Activated CD4-positive, alpha-beta T cell treated with anti-CD3 and anti-CD28 coated beads for 36 hours (primary cell): Measurements from ENCODE around the gene JPH4. TPM values are rescaled to one million over a fixed set of nuclear protein-coding genes. Genes with fewer than 3 reads are reported as not detected.
"Not testable (repeated sequence)": the region's sequence is repeated elsewhere in the genome, so short reads cannot be mapped to it uniquely, and the experiment has no call there.

Experiments used
- ATAC-seq: fragments of 200-7000 bp; cut with Tn5 transposase; one replicate; pipeline ENCODE4 v1.10.0; 2021; ENCODE audit warnings: mild to moderate bottlenecking, moderate library complexity
- CTCF ChIA-PET: fragments of 350-600 bp; sonication (Branson Sonifier 250); formaldehyde crosslinking; loops from one replicate; lab custom pipeline; 2021; ENCODE audit warnings: antibody characterized with exemption; lab: Charles Lee
- POLR2A ChIA-PET: fragments of 350-600 bp; sonication (Branson Sonifier 250); formaldehyde crosslinking; loops from one replicate; lab custom pipeline; 2021; ENCODE audit warnings: antibody characterized with exemption, inconsistent platforms; lab: Charles Lee
- DNase-seq: peaks from one replicate; pipeline ENCODE4 v3.0.0-alpha.2; 2020
- H3K27ac Mint-ChIP-seq: one replicate; pipeline ENCODE4 v1.8.0; 2021; ENCODE audit warnings: mixed read lengths
- H3K27me3 Mint-ChIP-seq: one replicate; pipeline ENCODE4 v1.8.0; 2021; ENCODE audit warnings: mixed read lengths
- H3K36me3 Mint-ChIP-seq: one replicate; pipeline ENCODE4 v1.8.0; 2021; ENCODE audit warnings: low read depth, mixed read lengths
- H3K4me1 Mint-ChIP-seq: one replicate; pipeline ENCODE4 v1.8.0; 2021; ENCODE audit warnings: mixed read lengths
- H3K4me3 Mint-ChIP-seq: one replicate; pipeline ENCODE4 v1.8.0; 2021; ENCODE audit warnings: mild to moderate bottlenecking, moderate library complexity, mixed read lengths
- H3K9me3 Mint-ChIP-seq: one replicate; pipeline ENCODE4 v1.8.0; 2021; ENCODE audit warnings: low read depth, mixed read lengths
- intact Hi-C, 2 experiments: fragments of 100-400 bp; cut with DNase I in 1 of 2; cut with micrococcal nuclease in 1 of 2; formaldehyde crosslinking; loops; one replicate each; pipeline versions ENCODE4 v1.14.2 to v1.15.1; 2022 to 2024; cut with DNase I, micrococcal nuclease
- total RNA-seq, 2 experiments: library from RNA; stranded (reverse); gene quantifications; one replicate each; pipeline ENCODE4 v1.2.3, GENCODE V29; 2021

JPH4 gene
- total RNA-seq, 2 experiments from 2014 or later: not detected

DNA sequence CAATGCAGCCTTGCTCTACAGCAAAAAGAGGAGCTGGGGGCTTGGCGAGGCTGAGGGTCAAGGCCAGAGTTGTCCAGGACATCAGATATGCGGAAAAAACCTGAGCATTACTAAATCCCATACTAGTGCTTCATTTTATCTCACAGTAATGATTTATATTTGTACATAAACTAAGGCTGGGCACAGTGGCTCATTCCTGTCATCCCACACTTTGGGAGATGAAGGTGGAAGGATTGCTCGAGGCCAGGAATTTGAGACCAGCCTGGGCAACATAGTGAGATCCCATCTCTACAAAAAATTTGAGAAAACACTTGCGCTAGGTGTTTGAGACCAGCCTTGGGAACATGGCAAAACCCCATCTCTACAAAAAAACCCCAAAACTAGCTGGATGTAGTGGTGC is 11.6 kb upstream of the JPH4 start:
- H3K27me3 Mint-ChIP-seq: peaks cover 12% of the 10 kb centered on the region
- CTCF ChIA-PET: interaction anchor here (0.6 to 3.5 kb wide), 9 partner anchors 10 to 337 kb away, joined by 3 to 33 read pairs (median 4); no protein-coding TSS in a partner anchor
- H3K27ac Mint-ChIP-seq: no peak overlapping the region
- peaks cover 7% of the 10 kb centered on the region for H3K4me1 Mint-ChIP-seq
- no peaks in the 10 kb centered on the region for H3K36me3 Mint-ChIP-seq
- DNase-seq: no peak
- POLR2A ChIA-PET: no interaction called here
- intact Hi-C loops: no loop called here
- ATAC-seq: no peak
- no peak overlapping the region for H3K4me3 Mint-ChIP-seq
- H3K9me3 Mint-ChIP-seq: no peaks in the 10 kb centered on the region

DNA sequence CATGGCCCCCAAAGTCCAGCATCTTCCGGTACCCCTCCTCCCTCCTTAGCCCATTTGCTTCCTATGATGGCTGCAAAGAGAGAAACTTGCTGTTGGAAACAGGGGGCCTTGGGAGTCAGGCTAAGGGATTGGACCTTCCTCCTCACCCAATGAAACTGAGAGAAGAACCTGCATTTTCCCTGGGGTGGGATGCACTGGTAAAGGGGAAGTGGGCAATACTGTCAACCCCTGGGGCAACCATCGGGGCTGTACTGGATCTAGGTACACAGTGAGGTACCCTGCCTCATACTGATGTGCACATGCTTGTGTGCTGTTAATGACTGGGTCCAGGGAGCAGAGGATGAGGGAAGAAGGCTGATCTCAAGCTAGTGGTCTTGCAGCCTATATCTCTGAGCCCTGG is 11.0 kb upstream of the JPH4 start:
- DNase-seq: no peak
- no peak for ATAC-seq
- H3K36me3 Mint-ChIP-seq: no peaks in the 10 kb centered on the region
- peaks cover 7% of the 10 kb centered on the region for H3K4me1 Mint-ChIP-seq
- CTCF ChIA-PET: interaction anchor here (0.6 to 3.5 kb wide), 36 partner anchors 8 to 718 kb away, joined by 3 to 37 read pairs (median 4); partner anchors contain the start of gene CIDEB
- H3K27ac Mint-ChIP-seq: no peak overlapping the region
- H3K27me3 Mint-ChIP-seq: peaks cover 12% of the 10 kb centered on the region
- H3K4me3 Mint-ChIP-seq: no peak overlapping the region
- H3K9me3 Mint-ChIP-seq: no peaks in the 10 kb centered on the region
- intact Hi-C loops: loop anchor here (1.0 to 2.0 kb wide), 6 partner anchors 43 to 364 kb away; partner anchors contain the start of gene DHRS4 (in 2 of the 2)
- POLR2A ChIA-PET: no interaction called here

DNA sequence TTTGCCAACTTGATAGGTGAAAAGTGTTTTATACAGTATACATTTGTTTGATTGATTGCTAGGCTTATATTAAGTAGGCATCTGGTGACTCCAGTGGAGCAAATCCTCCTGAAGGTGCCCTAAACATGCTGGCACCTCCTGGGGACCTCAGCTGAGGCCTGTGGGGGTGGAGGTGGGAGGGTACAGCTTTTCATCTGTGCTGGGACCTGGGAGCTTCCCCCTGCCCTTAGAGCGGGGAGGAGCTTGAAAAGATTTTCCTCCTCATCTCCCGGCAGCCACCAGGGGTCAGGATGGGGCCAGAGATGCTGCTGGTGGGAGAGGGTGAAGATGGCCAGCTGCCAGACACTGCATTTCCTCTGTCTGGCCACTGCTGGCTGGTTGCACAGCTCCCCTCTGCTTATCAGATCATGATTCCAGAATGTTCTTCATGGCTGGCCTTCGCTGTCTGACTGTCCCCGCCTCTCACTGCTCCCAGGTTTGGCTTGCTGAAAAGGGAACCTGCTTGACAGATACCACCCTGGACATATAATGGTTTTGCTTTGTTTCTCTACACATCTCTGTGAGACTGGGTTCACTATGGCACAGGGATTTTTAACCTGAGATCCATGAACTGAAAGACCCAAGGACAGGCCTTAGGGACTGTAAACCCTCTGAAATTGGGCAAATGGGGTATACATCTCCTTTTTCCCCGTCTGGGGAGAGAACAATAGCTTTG is 10.5 kb upstream of the JPH4 start:
- Mint-ChIP-seq H3K27ac (no peak overlapping the region), H3K4me3 (no peak overlapping the region), H3K27me3 (peaks cover 16% of the 10 kb centered on the region), H3K36me3 (no peaks in the 10 kb centered on the region), H3K4me1 (peaks cover 7% of the 10 kb centered on the region), H3K9me3 (no peaks in the 10 kb centered on the region)
- peak; percentile 99 for ATAC-seq
- intact Hi-C loops: loop anchor here (1.0 to 2.0 kb wide), 6 partner anchors 43 to 364 kb away; partner anchors contain the start of gene DHRS4 (in 2 of the 2)
- POLR2A ChIA-PET: no interaction called here
- DNase-seq: peak; percentile 93
- CTCF ChIA-PET: interaction anchor here (0.6 to 3.5 kb wide), 41 partner anchors 9 to 718 kb away, joined by 3 to 37 read pairs (median 4); partner anchors contain the start of gene CIDEB

DNA sequence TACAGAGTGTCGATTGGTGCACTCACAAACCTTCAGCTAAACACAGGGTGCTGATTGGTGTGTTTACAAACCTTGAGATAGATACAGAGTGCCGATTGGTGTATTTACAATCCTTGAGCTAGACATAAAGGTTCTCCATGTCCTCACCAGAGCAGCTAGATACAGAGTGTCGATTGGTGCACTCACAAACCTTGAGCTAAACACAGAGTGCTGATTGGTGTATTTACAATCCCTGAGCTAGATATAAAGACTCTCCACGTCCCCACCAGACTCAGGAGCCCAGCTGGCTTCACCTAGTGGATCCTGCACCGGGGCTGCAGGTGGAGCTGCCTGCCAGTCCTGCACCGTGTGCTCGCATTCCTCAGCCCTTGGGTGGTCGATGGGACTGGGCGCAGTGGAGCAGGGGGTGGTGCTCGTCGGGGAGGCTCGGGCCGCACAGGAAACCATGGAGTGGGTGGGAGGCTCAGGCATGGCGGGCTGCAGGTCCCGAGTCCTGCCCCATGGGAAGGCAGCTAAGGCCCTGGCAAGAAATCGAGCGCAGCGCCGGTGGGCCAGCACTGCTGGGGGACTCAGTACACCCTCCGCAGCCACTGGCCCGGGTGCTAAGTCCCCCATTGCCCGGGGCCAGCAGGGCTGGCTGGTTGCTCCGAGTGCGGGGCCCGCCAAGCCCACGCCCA is 6.1 kb upstream of the JPH4 start:
- H3K9me3 Mint-ChIP-seq, DNase-seq, H3K36me3 Mint-ChIP-seq, H3K4me1 Mint-ChIP-seq, CTCF ChIA-PET, intact Hi-C loops, H3K4me3 Mint-ChIP-seq, POLR2A ChIA-PET, ATAC-seq, H3K27ac Mint-ChIP-seq: not testable (repeated sequence)
- peaks cover 29% of the 10 kb centered on the region for H3K27me3 Mint-ChIP-seq

DNA sequence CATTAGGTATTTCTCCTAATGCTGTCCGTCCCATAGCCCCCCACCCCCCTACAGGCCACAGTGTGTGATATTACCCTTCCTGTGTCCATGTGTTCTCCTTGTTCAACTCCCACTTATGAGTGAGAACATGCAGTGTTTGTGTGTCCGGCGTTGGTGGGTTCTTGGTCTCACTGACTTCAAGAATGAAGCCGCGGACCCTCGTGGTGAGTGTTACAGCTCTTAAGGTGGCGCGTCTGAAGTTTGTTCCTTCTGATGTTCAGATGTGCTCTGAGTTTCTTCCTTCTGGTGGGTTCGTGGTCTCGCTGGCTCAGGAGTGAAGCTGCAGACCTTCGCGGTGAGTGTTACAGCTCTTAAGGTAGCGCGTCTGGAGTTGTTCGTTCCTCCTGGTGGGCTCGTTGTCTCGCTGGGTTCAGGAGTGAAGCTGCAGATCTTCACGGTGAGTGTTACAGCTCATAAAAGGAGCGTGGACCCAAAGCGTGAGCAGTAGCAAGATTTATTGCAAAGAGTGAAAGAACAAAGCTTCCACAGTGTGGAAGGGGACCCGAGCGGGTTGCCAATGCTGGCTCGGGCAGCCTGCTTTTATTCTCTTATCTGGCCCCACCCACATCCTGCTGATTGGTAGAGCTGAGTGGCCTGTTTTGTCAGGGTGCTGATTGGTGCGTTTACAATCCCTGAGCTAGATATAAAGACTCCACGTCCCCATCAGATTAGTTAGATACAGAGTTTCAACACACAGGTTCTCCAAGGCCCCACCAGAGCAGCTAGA is 5.4 kb upstream of the JPH4 start:
- ATAC-seq, POLR2A ChIA-PET, H3K36me3 Mint-ChIP-seq, H3K9me3 Mint-ChIP-seq, intact Hi-C loops, H3K4me3 Mint-ChIP-seq, DNase-seq, H3K27ac Mint-ChIP-seq, H3K4me1 Mint-ChIP-seq: not testable (repeated sequence)
- H3K27me3 Mint-ChIP-seq: peaks cover 33% of the 10 kb centered on the region
- CTCF ChIA-PET: interaction anchor here (1.2 kb wide), 1 partner anchor 13 kb away, joined by 3 read pairs; no protein-coding TSS in a partner anchor

DNA sequence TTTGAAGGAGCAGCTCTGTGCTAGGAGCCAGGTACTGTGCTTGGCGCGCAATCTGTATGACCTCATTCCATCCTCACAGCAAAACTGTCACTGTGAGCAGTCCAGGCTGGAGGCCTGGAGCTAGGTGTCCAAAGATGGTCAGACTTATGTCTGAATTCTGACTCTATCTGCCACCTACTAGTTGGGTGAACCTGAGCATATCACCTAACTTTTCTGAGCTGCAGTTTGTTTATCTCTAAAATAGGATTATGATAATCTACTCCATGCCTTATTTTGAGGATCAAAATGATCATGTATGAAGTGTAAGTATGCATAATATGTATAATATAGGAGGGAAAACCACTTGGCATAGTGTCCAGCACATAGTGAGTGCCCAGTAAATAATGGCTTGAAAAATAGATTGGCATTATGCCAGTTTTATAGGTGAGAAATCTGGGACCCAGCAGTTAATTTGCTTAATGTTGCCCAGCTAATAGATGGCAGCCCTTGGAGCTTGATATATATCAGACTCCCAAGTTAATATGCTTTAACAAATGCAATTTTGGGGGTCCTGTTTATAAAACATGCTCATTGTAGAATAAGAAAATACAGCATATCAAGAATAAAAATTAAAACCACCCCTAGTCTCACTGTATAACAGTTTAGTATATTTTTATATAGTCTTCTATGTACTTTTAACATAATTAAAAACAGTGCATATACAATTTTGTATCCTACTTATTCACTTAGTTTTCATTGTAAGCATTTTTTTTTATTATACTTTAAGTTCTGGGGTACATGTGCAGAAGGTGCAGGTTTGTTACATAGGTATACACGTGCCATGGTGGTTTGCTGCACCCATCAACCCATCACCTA is 4.5 kb upstream of the JPH4 start:
- ChIA-PET CTCF (interaction anchor here (0.7 to 2.0 kb wide), 5 partner anchors 8 to 49 kb away, joined by 3 to 11 read pairs (median 3); no protein-coding TSS in a partner anchor), POLR2A (no interaction called here)
- no peak for DNase-seq
- H3K4me3 Mint-ChIP-seq: no peak overlapping the region
- H3K4me1 Mint-ChIP-seq: peaks cover 8% of the 10 kb centered on the region
- H3K36me3 Mint-ChIP-seq: no peaks in the 10 kb centered on the region
- peaks cover 41% of the 10 kb centered on the region for H3K27me3 Mint-ChIP-seq
- no peaks in the 10 kb centered on the region for H3K9me3 Mint-ChIP-seq
- ATAC-seq: no peak
- H3K27ac Mint-ChIP-seq: no peak overlapping the region
- intact Hi-C loops: no loop called here

DNA sequence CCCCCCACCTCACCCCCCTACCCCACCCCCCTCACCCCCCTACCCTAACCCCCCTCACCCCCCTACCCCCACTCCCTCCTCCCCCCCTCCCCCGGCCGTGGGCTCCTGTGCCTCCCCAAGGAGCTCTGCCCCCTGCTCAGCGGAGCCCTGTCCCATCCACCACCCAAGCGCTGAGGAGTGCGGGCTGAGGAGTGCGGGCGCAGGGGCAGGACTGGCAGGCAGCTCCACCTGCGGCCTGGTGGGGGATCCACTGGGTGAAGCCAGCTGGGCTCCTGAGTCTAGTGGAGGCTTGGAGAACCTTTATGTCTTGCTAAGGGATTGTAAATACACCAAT is 2.3 kb upstream of the JPH4 start:
- H3K4me1 Mint-ChIP-seq: peaks cover 16% of the 10 kb centered on the region
- ChIA-PET CTCF (interaction anchor here (0.6 to 1.6 kb wide), 5 partner anchors 8 to 823 kb away, joined by 3 to 6 read pairs (median 4); no protein-coding TSS in a partner anchor), POLR2A (no interaction called here)
- intact Hi-C loops: no loop called here
- H3K27ac Mint-ChIP-seq: no peak overlapping the region
- DNase-seq: no peak
- no peak for ATAC-seq
- H3K4me3 Mint-ChIP-seq: no peak overlapping the region
- no peaks in the 10 kb centered on the region for H3K36me3 Mint-ChIP-seq
- peaks cover 42% of the 10 kb centered on the region for H3K27me3 Mint-ChIP-seq
- no peaks in the 10 kb centered on the region for H3K9me3 Mint-ChIP-seq

DNA sequence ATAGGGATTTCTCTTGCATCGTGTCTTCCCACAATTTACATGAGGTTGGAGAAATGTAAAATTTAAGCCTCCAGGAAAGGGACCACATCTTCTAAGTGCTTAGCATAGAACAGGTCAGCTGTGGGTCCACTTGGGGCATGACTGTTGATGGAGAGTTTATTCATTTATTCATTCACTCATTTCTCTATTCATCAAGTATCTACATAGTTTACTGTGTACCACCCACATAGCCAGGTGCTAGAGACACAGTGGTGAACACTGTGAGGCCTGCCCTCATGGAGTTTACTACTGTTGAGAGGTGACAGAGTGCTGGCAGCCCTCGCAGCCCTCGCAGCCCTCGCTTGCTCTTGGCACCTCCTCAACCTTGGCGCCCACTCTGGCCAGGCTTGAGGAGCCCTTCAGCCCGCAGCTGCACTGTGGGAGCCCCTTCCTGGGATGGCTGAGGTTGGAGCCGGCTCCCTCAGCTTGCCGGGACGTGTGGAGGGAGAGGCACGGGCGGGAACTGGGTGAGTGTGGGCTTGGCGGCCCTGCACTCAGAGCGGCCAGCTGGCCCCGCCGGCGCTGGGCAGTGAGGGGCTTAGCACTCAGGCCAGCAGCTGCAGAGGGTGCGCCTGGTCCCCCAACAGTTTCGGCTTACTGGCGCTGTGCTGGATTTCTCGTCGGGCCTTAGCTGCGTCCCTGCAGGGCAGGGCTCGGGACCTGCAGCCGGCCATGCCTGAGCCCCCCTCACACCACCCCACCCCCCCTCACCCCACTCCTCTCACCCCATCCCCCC is 1.7 kb upstream of the JPH4 start:
- ChIA-PET CTCF (interaction anchor here (0.6 to 1.6 kb wide), 5 partner anchors 9 to 824 kb away, joined by 3 to 6 read pairs (median 4); no protein-coding TSS in a partner anchor), POLR2A (no interaction called here)
- ATAC-seq (no peak), DNase-seq (no peak)
- Mint-ChIP-seq H3K4me3 (no peak overlapping the region), H3K9me3 (no peaks in the 10 kb centered on the region), H3K36me3 (no peaks in the 10 kb centered on the region), H3K27me3 (peaks cover 41% of the 10 kb centered on the region), H3K27ac (no peak overlapping the region), H3K4me1 (peaks cover 16% of the 10 kb centered on the region)
- intact Hi-C loops: no loop called here

DNA sequence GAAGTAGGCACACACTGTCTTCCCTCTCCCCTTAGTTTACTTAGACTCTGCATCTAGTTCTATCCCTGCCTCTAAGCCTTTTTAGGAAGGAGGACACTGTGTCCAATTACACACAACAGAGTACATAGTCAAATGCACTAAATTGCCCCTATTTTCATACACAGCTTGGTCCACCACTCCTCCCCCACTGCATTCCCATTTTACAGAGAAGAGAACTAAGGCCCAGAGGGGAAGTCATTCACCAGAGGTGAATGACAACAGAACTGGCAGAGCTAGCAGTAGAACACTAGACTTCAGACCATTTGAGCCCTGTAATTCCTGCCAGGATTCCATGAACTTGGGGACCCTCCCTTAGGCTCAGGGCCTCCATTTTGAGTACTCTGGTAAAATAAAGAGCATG is 1.1 kb upstream of the JPH4 start:
- no peak for DNase-seq
- no peak for ATAC-seq
- Mint-ChIP-seq H3K27ac (no peak overlapping the region), H3K4me1 (peaks cover 16% of the 10 kb centered on the region), H3K9me3 (no peaks in the 10 kb centered on the region), H3K36me3 (no peaks in the 10 kb centered on the region), H3K4me3 (no peak overlapping the region), H3K27me3 (peaks cover 43% of the 10 kb centered on the region)
- POLR2A ChIA-PET: no interaction called here
- intact Hi-C loops: no loop called here
- CTCF ChIA-PET: interaction anchor here (0.8 to 1.6 kb wide), 3 partner anchors 9 to 52 kb away, joined by 3 to 6 read pairs (median 4); no protein-coding TSS in a partner anchor

DNA sequence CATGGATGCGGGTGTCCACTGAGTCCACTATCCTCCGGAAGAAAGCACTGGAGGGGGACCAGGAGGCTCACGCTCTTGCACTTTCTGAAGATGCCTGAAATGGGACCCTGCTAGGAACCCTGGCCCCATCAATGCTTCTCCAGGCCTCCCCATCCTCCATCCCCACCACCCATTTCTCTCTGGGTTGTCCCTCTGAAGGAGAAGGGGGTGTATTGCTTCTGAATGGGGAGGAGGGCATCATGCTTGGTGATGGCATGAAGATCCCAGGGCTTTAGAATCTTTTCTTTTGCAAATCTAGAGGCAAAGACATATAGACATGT is 681 bp upstream of the JPH4 start:
- Mint-ChIP-seq H3K27me3 (peaks cover 41% of the 10 kb centered on the region), H3K36me3 (no peaks in the 10 kb centered on the region), H3K4me1 (peaks cover 16% of the 10 kb centered on the region), H3K27ac (no peak overlapping the region), H3K4me3 (no peak overlapping the region), H3K9me3 (no peaks in the 10 kb centered on the region)
- ChIA-PET CTCF (interaction anchor here (1.5 to 1.6 kb wide), 2 partner anchors 10 to 12 kb away, joined by 3 to 6 read pairs; partner anchors contain the start of gene AP1G2), POLR2A (no interaction called here)
- DNase-seq: no peak
- no peak for ATAC-seq
- intact Hi-C loops: no loop called here
